Measurements from ENCODE around the gene MEF2D.

GRCh38 chr1:156493742-156494141 lies 6.8 kb downstream of the MEF2D start:
- TF ChIP-seq CTCF (IDR thresholded peaks at IDR 0.05): no peak
- TF ChIP-seq POLR2A (IDR thresholded peaks at IDR 0.05): no peak

Measured in testis (tissue), 2 donors.